Calu3 (cell line): ENCODE results near the gene FLG. TPM values are rescaled to one million over a fixed set of nuclear protein-coding genes. Genes with fewer than 3 reads are reported as not detected.
"Not testable (repeated sequence)": the region's sequence is repeated elsewhere in the genome, so short reads cannot be mapped to it uniquely, and the experiment has no call there.

Experiments used
- BruUV-seq: library from RNA; stranded (reverse); fragments of 400-500 nt; replicated peaks from 2 replicates; lab custom pipeline; 2021; lab: Mats Ljungman, UMichigan
- CTCF ChIA-PET: fragments of 300-600 bp; sonication (Branson Sonifier 250); formaldehyde crosslinking; loops from one replicate; lab custom pipeline; 2022; ENCODE audit warnings: antibody characterized with exemption; lab: Charles Lee
- DNase-seq: peaks from one replicate; pipeline ENCODE4 v3.0.0; 2022
- H3K27ac Mint-ChIP-seq: one replicate; pipeline ENCODE4 v1.8.0; 2022; ENCODE audit warnings: mixed read lengths; ENCODE audit not compliant: unreplicated experiment
- H3K27me3 Mint-ChIP-seq: one replicate; pipeline ENCODE4 v1.8.0; 2022; ENCODE audit warnings: mixed read lengths; ENCODE audit not compliant: unreplicated experiment
- H3K36me3 Mint-ChIP-seq: one replicate; pipeline ENCODE4 v1.8.0; 2022; ENCODE audit warnings: mild to moderate bottlenecking, moderate library complexity, mixed read lengths; ENCODE audit not compliant: insufficient read depth, unreplicated experiment
- H3K4me1 Mint-ChIP-seq: one replicate; pipeline ENCODE4 v1.8.0; 2022; ENCODE audit warnings: mild to moderate bottlenecking, low read depth, mixed read lengths; ENCODE audit not compliant: unreplicated experiment
- H3K4me3 Mint-ChIP-seq: one replicate; pipeline ENCODE4 v1.8.0; 2022; ENCODE audit warnings: mild to moderate bottlenecking, low read depth, moderate library complexity, mixed read lengths; ENCODE audit not compliant: unreplicated experiment
- H3K9me3 Mint-ChIP-seq: one replicate; pipeline ENCODE4 v1.8.0; 2022; ENCODE audit warnings: low read depth, mixed read lengths; ENCODE audit not compliant: unreplicated experiment
- intact Hi-C: fragments of 100-400 bp; cut with micrococcal nuclease; formaldehyde crosslinking; loops from one replicate; pipeline ENCODE4 v1.10.0; 2022; ENCODE audit not compliant: unreplicated experiment
- total RNA-seq: library from RNA; stranded (reverse); gene quantifications from 2 replicates; pipeline ENCODE4 v1.2.3, GENCODE V29; 2022
- TF ChIP-seq, protein P1 (sequence below): fragments of 200-600 bp; IDR thresholded peaks from one replicate; pipeline ENCODE4 v1.8.0; 2022; ENCODE audit warnings: antibody characterized with exemption; ENCODE audit not compliant: unreplicated experiment

FLG gene
- total RNA-seq, 1 experiment from 2014 or later: not detected

GRCh38 chr1:152328801-152329391, 3.9 kb upstream of the FLG start:
- Mint-ChIP-seq H3K27ac (no peak overlapping the region), H3K27me3 (peaks cover 27% of the 10 kb centered on the region), H3K4me1 (no peaks in the 10 kb centered on the region), H3K4me3 (no peak overlapping the region), H3K9me3 (no peaks in the 10 kb centered on the region), H3K36me3 (no peaks in the 10 kb centered on the region)
- no TSS peak for BruUV-seq
- CTCF ChIA-PET: no interaction called here
- TF ChIP-seq, protein P1, sequence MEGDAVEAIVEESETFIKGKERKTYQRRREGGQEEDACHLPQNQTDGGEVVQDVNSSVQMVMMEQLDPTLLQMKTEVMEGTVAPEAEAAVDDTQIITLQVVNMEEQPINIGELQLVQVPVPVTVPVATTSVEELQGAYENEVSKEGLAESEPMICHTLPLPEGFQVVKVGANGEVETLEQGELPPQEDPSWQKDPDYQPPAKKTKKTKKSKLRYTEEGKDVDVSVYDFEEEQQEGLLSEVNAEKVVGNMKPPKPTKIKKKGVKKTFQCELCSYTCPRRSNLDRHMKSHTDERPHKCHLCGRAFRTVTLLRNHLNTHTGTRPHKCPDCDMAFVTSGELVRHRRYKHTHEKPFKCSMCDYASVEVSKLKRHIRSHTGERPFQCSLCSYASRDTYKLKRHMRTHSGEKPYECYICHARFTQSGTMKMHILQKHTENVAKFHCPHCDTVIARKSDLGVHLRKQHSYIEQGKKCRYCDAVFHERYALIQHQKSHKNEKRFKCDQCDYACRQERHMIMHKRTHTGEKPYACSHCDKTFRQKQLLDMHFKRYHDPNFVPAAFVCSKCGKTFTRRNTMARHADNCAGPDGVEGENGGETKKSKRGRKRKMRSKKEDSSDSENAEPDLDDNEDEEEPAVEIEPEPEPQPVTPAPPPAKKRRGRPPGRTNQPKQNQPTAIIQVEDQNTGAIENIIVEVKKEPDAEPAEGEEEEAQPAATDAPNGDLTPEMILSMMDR: no peak
- DNase-seq: no peak
- intact Hi-C loops: loop anchor here (10.0 kb wide), 1 partner anchor 54 kb away; no protein-coding TSS in a partner anchor

GRCh38 chr1:152313970-152314369, 11.1 kb downstream of the FLG start:
- Mint-ChIP-seq H3K9me3 (peaks cover 20% of the 10 kb centered on the region), H3K27me3 (peaks cover 14% of the 10 kb centered on the region), H3K4me3 (no peak overlapping the region), H3K4me1 (no peaks in the 10 kb centered on the region), H3K27ac (no peak overlapping the region), H3K36me3 (no peaks in the 10 kb centered on the region)
- TF ChIP-seq, protein P1: no peak
- no peak for DNase-seq
- intact Hi-C loops: no loop called here
- no TSS peak for BruUV-seq
- CTCF ChIA-PET: no interaction called here

DNA sequence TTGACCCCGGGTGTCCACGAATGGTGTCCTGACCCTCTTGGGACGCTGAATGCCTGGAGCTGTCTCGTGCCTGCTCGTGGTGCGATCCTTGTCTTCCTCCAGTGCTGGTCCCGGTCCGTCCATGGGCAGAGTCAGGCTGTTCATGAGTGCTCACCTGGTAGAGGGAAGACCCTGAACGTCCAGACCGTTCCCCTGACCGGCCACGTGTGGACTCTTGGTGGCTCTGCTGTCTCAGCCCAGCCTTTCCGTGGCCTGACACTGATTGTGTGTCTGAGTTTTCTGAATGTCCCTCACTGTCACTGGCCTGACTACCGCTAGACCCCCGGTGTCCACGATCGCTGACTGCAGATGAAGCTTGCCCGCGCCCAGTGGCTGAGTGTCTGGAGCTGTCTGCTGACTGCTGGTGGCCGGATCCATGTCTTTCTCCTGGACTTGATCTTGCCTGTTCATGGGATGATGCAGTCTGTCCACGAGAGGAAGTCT, 11.7 kb downstream of the FLG start:
- Mint-ChIP-seq H3K27ac (no peak overlapping the region), H3K9me3 (peaks cover 25% of the 10 kb centered on the region), H3K4me1 (no peaks in the 10 kb centered on the region), H3K27me3 (peaks cover 14% of the 10 kb centered on the region), H3K36me3 (no peaks in the 10 kb centered on the region), H3K4me3 (no peak overlapping the region)
- BruUV-seq: no TSS peak
- intact Hi-C loops: no loop called here
- no peak for DNase-seq
- CTCF ChIA-PET: no interaction called here
- TF ChIP-seq, protein P1: no peak

DNA sequence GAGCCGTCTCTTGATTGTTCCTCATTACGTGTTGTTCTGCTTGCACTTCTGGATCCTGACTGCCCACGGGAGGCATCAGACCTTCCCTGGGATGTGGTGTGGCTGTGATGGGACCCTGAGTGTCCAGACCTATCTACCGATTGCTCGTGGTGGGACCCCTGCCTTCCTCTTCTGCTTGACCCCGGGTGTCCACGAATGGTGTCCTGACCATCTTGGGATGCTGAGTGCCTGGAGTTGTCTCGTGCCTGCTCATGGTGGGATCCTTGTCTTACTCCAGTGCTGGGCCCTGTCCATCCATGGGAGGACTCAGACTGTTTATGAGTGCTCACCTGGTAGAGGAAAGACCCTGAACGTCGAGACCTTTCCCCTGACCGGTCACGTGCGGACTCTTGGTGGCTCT, 12.9 kb downstream of the FLG start:
- DNase-seq, intact Hi-C loops, BruUV-seq, H3K4me1 Mint-ChIP-seq, H3K27ac Mint-ChIP-seq, H3K4me3 Mint-ChIP-seq, CTCF ChIA-PET, H3K36me3 Mint-ChIP-seq: not testable (repeated sequence)
- Mint-ChIP-seq H3K9me3 (peaks cover 28% of the 10 kb centered on the region), H3K27me3 (peaks cover 14% of the 10 kb centered on the region)

- CTCF ChIA-PET: no interaction called here
- intact Hi-C loops: no loop called here
- H3K4me1 Mint-ChIP-seq: no peaks in the 10 kb centered on the region
- DNase-seq: no peak
- TF ChIP-seq, protein P1: no peak
- H3K36me3 Mint-ChIP-seq: no peaks in the 10 kb centered on the region
- no peak overlapping the region for H3K27ac Mint-ChIP-seq
- H3K27me3 Mint-ChIP-seq: peaks cover 14% of the 10 kb centered on the region
- no TSS peak for BruUV-seq
- peaks cover 31% of the 10 kb centered on the region for H3K9me3 Mint-ChIP-seq
- no peak overlapping the region for H3K4me3 Mint-ChIP-seq
These were observed 15.1 kb downstream of the FLG start for GRCh38 chr1:152309955-152310354.

DNA sequence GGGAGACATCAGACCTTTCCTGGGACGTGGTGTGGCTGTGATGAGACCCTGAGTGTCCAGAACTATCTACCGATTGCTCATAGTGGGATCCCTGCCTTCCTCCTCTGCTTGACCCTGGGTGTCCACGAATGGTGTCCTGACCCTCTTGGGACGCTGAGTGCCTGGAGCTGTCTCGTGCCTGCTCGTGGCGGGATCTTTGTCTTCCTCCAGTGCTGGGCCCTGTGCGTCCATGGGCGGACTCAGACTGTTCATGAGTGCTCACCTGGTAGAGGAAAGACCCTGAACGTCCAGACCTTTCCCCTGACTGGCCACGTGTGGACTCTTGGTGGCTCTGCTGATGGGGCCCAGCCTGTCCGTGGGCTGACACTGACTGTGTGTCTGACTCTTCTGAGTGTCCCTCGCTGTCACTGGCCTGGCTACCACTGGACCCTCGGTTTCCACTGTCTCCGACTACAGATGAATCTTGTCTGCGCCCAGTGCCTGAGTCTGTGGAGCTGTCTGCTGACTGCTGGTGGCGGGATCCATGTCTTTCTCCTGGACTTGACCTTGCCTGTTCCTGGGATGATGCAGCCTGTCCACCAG, 15.6 kb downstream of the FLG start:
- peaks cover 35% of the 10 kb centered on the region for H3K9me3 Mint-ChIP-seq
- intact Hi-C loops, H3K4me3 Mint-ChIP-seq, DNase-seq, BruUV-seq, H3K27ac Mint-ChIP-seq, H3K36me3 Mint-ChIP-seq, H3K4me1 Mint-ChIP-seq, H3K27me3 Mint-ChIP-seq, CTCF ChIA-PET: not testable (repeated sequence)

DNA sequence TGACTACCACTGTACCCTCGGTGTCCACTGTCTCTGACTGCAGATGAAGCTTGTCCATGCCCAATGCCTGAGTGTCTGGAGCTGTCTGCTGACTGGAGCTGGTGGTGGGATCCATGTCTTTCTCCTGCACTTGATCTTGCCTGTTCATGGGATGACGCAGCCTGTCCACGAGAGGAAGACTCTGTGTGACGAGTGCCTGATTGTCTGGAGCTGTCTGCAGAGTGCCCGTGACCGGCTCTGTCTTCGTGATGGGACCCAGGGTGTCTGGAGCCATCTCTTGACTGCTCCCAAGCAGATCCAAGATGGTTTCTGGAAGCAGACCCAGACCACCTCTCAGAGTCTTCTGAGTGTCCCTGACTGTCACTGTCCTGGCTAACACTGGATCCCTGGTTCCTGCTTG, 16.3 kb downstream of the FLG start:
- H3K27me3 Mint-ChIP-seq, DNase-seq, H3K36me3 Mint-ChIP-seq, H3K4me1 Mint-ChIP-seq, BruUV-seq, H3K4me3 Mint-ChIP-seq, CTCF ChIA-PET, intact Hi-C loops, H3K27ac Mint-ChIP-seq: not testable (repeated sequence)
- H3K9me3 Mint-ChIP-seq: peaks cover 33% of the 10 kb centered on the region
